Measurements from ENCODE around the gene SLC17A8. TPM values are rescaled to one million over a fixed set of nuclear protein-coding genes. Genes with fewer than 3 reads are reported as not detected.

The SLC17A8 gene
- polyA plus RNA-seq, 1 of the 3 experiments (the other 2 are of a cell fraction), result not detected

GRCh38 chr12:100434177-100434576 lies 77.3 kb downstream of the SLC17A8 start:
- H3K4me2 ChIP-seq, result no peak overlapping the region

GRCh38 chr12:100435957-100436356 lies 79.1 kb downstream of the SLC17A8 start:
- 51% methylated on average over 2 of the region's 2 CpGs for WGBS (ENCODE audit: low lambda C conversion rate)
- H3F3A ChIP-seq (replicated peaks; ENCODE audit: insufficient read depth), result no peaks in the 10 kb centered on the region
- TF ChIP-seq ELF1 (IDR thresholded peaks at IDR 0.05), result no peak
- no peak for TF ChIP-seq CTCF (IDR thresholded peaks at IDR 0.05)
- TF ChIP-seq RCOR1 (IDR thresholded peaks at IDR 0.05; ENCODE audit: low read length), result no peak
- no peak for TF ChIP-seq MXI1 (IDR thresholded peaks at IDR 0.05; ENCODE audit: low read depth, low read length)
- TF ChIP-seq, protein P1, sequence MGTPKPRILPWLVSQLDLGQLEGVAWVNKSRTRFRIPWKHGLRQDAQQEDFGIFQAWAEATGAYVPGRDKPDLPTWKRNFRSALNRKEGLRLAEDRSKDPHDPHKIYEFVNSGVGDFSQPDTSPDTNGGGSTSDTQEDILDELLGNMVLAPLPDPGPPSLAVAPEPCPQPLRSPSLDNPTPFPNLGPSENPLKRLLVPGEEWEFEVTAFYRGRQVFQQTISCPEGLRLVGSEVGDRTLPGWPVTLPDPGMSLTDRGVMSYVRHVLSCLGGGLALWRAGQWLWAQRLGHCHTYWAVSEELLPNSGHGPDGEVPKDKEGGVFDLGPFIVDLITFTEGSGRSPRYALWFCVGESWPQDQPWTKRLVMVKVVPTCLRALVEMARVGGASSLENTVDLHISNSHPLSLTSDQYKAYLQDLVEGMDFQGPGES (IDR thresholded peaks at IDR 0.05; ENCODE audit: low read depth, low read length), result no peak
- no peak for TF ChIP-seq PBX3 (IDR thresholded peaks at IDR 0.05)
- no peak for TF ChIP-seq YY1 (IDR thresholded peaks at IDR 0.05; ENCODE audit: low read depth)
- H3K4me1 ChIP-seq (ENCODE audit: control insufficient read depth in 1 of 2, insufficient read depth in 2 of 2, low read depth in 1 of 2, low read length in 1 of 2), result no peaks in the 10 kb centered on the region
- H3K9ac ChIP-seq, result no peak overlapping the region
- DNase-seq, result no peak
- H3K79me2 ChIP-seq (ENCODE audit: insufficient read depth), result no peaks in the 10 kb centered on the region
- no peaks in the 10 kb centered on the region for H4K20me1 ChIP-seq (ENCODE audit: insufficient read depth)
- ChIA-PET POLR2A (no interaction called here), CTCF (interaction anchor here (0.7 kb wide), 1 partner anchor 130 kb away, joined by 3 read pairs; no protein-coding TSS in a partner anchor)
- no peaks in the 10 kb centered on the region for H3K36me3 ChIP-seq (replicated peaks in 1 of 2; ENCODE audit: control insufficient read depth in 1 of 2, insufficient read depth in 2 of 2, low read length in 1 of 2)
- H3K9me3 ChIP-seq, result no peaks in the 10 kb centered on the region
- no peak overlapping the region for H3K27ac ChIP-seq (ENCODE audit: low read depth in 2 of 2, low read length in 1 of 2)
- no peak overlapping the region for H3K4me3 ChIP-seq (ENCODE audit: low read depth in 2 of 2, low read length in 1 of 2)
- H3K9me2 ChIP-seq, result no peaks in the 10 kb centered on the region
- H3K27me3 ChIP-seq (ENCODE audit: insufficient read depth), result no peaks in the 10 kb centered on the region
- no peak overlapping the region for H3K4me2 ChIP-seq
- H2AFZ ChIP-seq (ENCODE audit: low read depth), result no peak overlapping the region

More at GRCh38 chr12:100434177-100434576, 77.3 kb downstream of the SLC17A8 start:
- Histone ChIP-seq H3K9me2 (no peaks in the 10 kb centered on the region), H3K4me1 (ENCODE audit: control insufficient read depth in 1 of 2, insufficient read depth in 2 of 2, low read depth in 1 of 2, low read length in 1 of 2) (no peaks in the 10 kb centered on the region), H3K27me3 (ENCODE audit: insufficient read depth) (no peaks in the 10 kb centered on the region), H3K9ac (no peak overlapping the region), H3K27ac (ENCODE audit: low read depth in 2 of 2, low read length in 1 of 2) (no peak overlapping the region), H2AFZ (ENCODE audit: low read depth) (no peak overlapping the region), H3K9me3 (no peaks in the 10 kb centered on the region), H3F3A (replicated peaks; ENCODE audit: insufficient read depth) (no peaks in the 10 kb centered on the region), H3K79me2 (ENCODE audit: insufficient read depth) (no peaks in the 10 kb centered on the region), H4K20me1 (ENCODE audit: insufficient read depth) (no peaks in the 10 kb centered on the region), H3K4me3 (ENCODE audit: low read depth in 2 of 2, low read length in 1 of 2) (no peak overlapping the region), H3K36me3 (replicated peaks in 1 of 2; ENCODE audit: control insufficient read depth in 1 of 2, insufficient read depth in 2 of 2, low read length in 1 of 2) (no peaks in the 10 kb centered on the region)
- TF ChIP-seq, protein P1 (IDR thresholded peaks at IDR 0.05; ENCODE audit: low read depth, low read length), result no peak
- no peak for TF ChIP-seq EP300 (IDR thresholded peaks at IDR 0.05; ENCODE audit: borderline replicate concordance in 1 of 2, low read depth in 1 of 2, low read length in 1 of 2)
- TF ChIP-seq JUND (IDR thresholded peaks at IDR 0.05), result no peak
- no peak for TF ChIP-seq FOXM1 (IDR thresholded peaks at IDR 0.05; ENCODE audit: low read depth)
- no peak for TF ChIP-seq PBX3 (IDR thresholded peaks at IDR 0.05)
- TF ChIP-seq MEF2A (IDR thresholded peaks at IDR 0.05; ENCODE audit: borderline replicate concordance, low read depth), result no peak
- no peak for TF ChIP-seq MXI1 (IDR thresholded peaks at IDR 0.05; ENCODE audit: low read depth, low read length)
- TF ChIP-seq FOXJ3 (CRISPR knock-in tag; IDR thresholded peaks at IDR 0.05), result no peak
- no peak for TF ChIP-seq POLR2AphosphoS5 (IDR thresholded peaks at IDR 0.05; ENCODE audit: low read depth, low read length)
- TF ChIP-seq FOSL2 (IDR thresholded peaks at IDR 0.05; ENCODE audit: borderline replicate concordance, low read depth), result no peak
- TF ChIP-seq NRF1 (IDR thresholded peaks at IDR 0.05; ENCODE audit: low read depth, low read length), result no peak
- no peak for TF ChIP-seq SIN3A (IDR thresholded peaks at IDR 0.05; ENCODE audit: borderline replicate concordance, low read depth, low read length)
- no peak for TF ChIP-seq RAD21 (IDR thresholded peaks at IDR 0.05; ENCODE audit: low read length)
- DNase-seq, result no peak
- POLR2A ChIA-PET, result no interaction called here
- CTCF ChIA-PET, result no interaction called here
